MM.1S (cell line): ENCODE results near the gene MNDA.

Experiments used
- CTCF ChIP-seq: fragments of 300-600 bp; sonication (generic); IDR thresholded peaks from 2 replicates; pipeline ENCODE4 v1.5.1; 2016; ENCODE audit warnings: antibody characterized with exemption, low read length, mixed read lengths
- EZH2 ChIP-seq: fragments of 300-600 bp; sonication (generic); optimal IDR thresholded peaks from 2 replicates; pipeline ENCODE3; 2017; ENCODE audit warnings: low read depth, mild to moderate bottlenecking, antibody characterized with exemption, low read length, mixed read lengths

DNA sequence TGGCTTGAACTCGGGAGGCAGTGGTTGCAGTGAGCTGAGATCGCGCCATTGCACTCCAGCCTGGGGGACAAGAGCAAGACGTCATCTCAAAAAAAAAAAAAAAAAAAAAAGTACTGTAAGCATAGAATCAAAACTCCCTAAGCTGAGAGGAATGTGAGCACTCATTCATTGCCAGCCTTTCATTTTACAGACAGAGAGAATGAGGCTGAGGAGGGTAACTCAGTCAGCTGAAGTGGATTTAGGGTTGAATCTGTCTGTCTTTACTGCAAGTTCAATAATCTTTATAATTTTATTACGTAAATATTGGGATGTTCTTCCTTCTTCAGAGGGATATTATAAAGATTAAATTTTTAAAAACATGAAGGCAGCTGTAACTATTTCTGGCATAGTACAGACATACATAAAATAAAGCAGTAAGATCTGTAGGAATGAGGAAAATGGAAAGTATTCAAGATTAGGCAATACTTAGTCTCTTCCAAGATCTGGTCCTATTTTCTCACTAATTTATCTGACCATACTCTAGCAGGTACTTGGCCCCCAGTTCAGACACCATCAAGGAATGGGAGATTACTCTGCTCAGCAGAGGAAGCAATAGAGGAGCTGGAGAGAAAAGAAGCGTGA, 24.1 kb upstream of the MNDA start:
- no peak for TF ChIP-seq CTCF
- TF ChIP-seq EZH2 = no peak
